Activated effector memory CD4-positive, alpha-beta T cell treated with Interleukin-2 at 50 U/mL for 16 hours (primary cell): ENCODE measurements around the gene FAT3.

Experiments used
- DNase-seq: peaks from one replicate; pipeline ENCODE4 v3.0.0-alpha.2; 2020

Gene FAT3

GRCh38 chr11:92227959-92228935, 3.6 kb downstream of the FAT3 start:
- no peak for DNase-seq

- DNase-seq, result no peak
These were observed 12.2 kb downstream of the FAT3 start for GRCh38 chr11:92236856-92237255.

GRCh38 chr11:92240916-92241315, 16.3 kb downstream of the FAT3 start:
- DNase-seq, result no peak

GRCh38 chr11:92245700-92246271, 21.2 kb downstream of the FAT3 start:
- no peak for DNase-seq

- no peak for DNase-seq
These were observed 22.0 kb downstream of the FAT3 start for GRCh38 chr11:92246630-92247029.

GRCh38 chr11:92249156-92249753, 24.6 kb downstream of the FAT3 start:
- no peak for DNase-seq

GRCh38 chr11:92251980-92252379, 27.4 kb downstream of the FAT3 start:
- no peak for DNase-seq

GRCh38 chr11:92253421-92253820, 28.8 kb downstream of the FAT3 start:
- DNase-seq, result no peak

- DNase-seq, result no peak
These were observed 29.3 kb downstream of the FAT3 start for GRCh38 chr11:92253945-92254344.

GRCh38 chr11:92257536-92257935, 32.9 kb downstream of the FAT3 start:
- DNase-seq, result no peak

- DNase-seq, result no peak
These were observed 35.2 kb downstream of the FAT3 start for GRCh38 chr11:92259861-92260260.

- DNase-seq, result no peak
These were observed 39.7 kb downstream of the FAT3 start for GRCh38 chr11:92264350-92264749.

- no peak for DNase-seq
These were observed 42.2 kb downstream of the FAT3 start for GRCh38 chr11:92266806-92267205.

- no peak for DNase-seq
These were observed 42.7 kb downstream of the FAT3 start for GRCh38 chr11:92267278-92267677.

- DNase-seq, result no peak
These were observed 43.4 kb downstream of the FAT3 start for GRCh38 chr11:92267968-92268367.

GRCh38 chr11:92268546-92268945, 43.9 kb downstream of the FAT3 start:
- no peak for DNase-seq

- DNase-seq, result no peak
These were observed 44.4 kb downstream of the FAT3 start for GRCh38 chr11:92269021-92269420.

GRCh38 chr11:92269841-92270240, 45.2 kb downstream of the FAT3 start:
- DNase-seq, result no peak

- no peak for DNase-seq
These were observed 48.0 kb downstream of the FAT3 start for GRCh38 chr11:92272651-92273050.
